NB4 (cell line): ENCODE results near the gene DESI1.

Source experiments
- POLR2A ChIP-seq: IDR thresholded peaks from 2 replicates; pipeline ENCODE4 v1.6.1; 2011; ENCODE audit warnings: mild to moderate bottlenecking; ENCODE audit not compliant: insufficient read length; ENCODE audit errors: extremely low read depth
- TF ChIP-seq, protein P1 (sequence below): IDR thresholded peaks from one replicate; pipeline ENCODE4 v1.5.1; 2012; ENCODE audit warnings: low read depth, low read length

DNA sequence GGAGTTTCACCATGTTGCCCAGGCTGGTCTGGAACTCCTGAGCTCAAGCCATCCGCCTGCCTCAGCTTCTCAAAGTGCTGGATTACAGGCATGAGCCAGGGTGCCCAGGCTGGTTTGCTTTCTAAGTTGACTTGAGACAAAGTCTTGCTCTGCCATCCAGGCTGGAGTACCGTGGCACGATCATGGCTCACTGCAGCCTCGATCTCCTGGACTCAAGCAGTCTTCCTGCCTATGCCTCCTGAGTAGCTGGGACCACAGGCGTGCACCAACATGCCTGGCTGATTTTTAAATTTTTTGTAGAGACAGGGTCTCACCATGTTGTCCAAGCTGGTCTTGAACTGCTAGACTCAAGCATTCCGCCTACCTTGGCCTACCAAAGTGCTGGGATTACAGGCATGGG, 36.9 kb upstream of the DESI1 start:
- TF ChIP-seq, protein P1, sequence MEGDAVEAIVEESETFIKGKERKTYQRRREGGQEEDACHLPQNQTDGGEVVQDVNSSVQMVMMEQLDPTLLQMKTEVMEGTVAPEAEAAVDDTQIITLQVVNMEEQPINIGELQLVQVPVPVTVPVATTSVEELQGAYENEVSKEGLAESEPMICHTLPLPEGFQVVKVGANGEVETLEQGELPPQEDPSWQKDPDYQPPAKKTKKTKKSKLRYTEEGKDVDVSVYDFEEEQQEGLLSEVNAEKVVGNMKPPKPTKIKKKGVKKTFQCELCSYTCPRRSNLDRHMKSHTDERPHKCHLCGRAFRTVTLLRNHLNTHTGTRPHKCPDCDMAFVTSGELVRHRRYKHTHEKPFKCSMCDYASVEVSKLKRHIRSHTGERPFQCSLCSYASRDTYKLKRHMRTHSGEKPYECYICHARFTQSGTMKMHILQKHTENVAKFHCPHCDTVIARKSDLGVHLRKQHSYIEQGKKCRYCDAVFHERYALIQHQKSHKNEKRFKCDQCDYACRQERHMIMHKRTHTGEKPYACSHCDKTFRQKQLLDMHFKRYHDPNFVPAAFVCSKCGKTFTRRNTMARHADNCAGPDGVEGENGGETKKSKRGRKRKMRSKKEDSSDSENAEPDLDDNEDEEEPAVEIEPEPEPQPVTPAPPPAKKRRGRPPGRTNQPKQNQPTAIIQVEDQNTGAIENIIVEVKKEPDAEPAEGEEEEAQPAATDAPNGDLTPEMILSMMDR: no peak
- no peak for TF ChIP-seq POLR2A
